Adipocyte (in vitro differentiated cells): Measurements from ENCODE around the gene DISP2.

Experiments
- DNase-seq: peaks from one replicate; pipeline ENCODE4 v3.0.0-alpha.2; 2015; ENCODE audit warnings: low read depth
- H3K27me3 ChIP-seq: replicated peaks from 2 replicates; pipeline ENCODE4 v1.7.0; 2013; ENCODE audit warnings: mild to moderate bottlenecking, low read length, moderate library complexity; ENCODE audit not compliant: control insufficient read depth, insufficient read depth
- H3K36me3 ChIP-seq: 2 replicates; pipeline ENCODE4 v1.7.0; 2013; ENCODE audit warnings: low read length, mild to moderate bottlenecking, moderate library complexity; ENCODE audit not compliant: control insufficient read depth, insufficient read depth, severe bottlenecking
- H3K4me1 ChIP-seq: 2 replicates; pipeline ENCODE4 v1.7.0; 2013; ENCODE audit warnings: mild to moderate bottlenecking, low read length, moderate library complexity; ENCODE audit not compliant: control insufficient read depth, insufficient read depth
- H3K4me3 ChIP-seq: 2 replicates; pipeline ENCODE4 v1.7.0; 2013; ENCODE audit warnings: mild to moderate bottlenecking, low read length, moderate library complexity
- H3K9ac ChIP-seq: 2 replicates; pipeline ENCODE4 v1.7.0; 2013; ENCODE audit warnings: mild to moderate bottlenecking, low read length, moderate library complexity
- H3K9me3 ChIP-seq: 2 replicates; pipeline ENCODE4 v1.7.0; 2013; ENCODE audit warnings: mild to moderate bottlenecking, low read length, moderate library complexity; ENCODE audit not compliant: control insufficient read depth

The DISP2 gene

GRCh38 chr15:40328751-40329150 lies 29.3 kb upstream of the DISP2 start:
- Histone ChIP-seq H3K36me3 (peaks cover 5% of the 10 kb centered on the region), H3K4me1 (peaks cover 54% of the 10 kb centered on the region), H3K4me3 (no peak overlapping the region), H3K9ac (peak overlapping the region; percentile 35), H3K9me3 (no peaks in the 10 kb centered on the region), H3K27me3 (no peaks in the 10 kb centered on the region)
- DNase-seq: no peak

- peaks cover 63% of the 10 kb centered on the region for H3K4me1 ChIP-seq
- no peaks in the 10 kb centered on the region for H3K9me3 ChIP-seq
Measured at GRCh38 chr15:40329804-40330203, 28.2 kb upstream of the DISP2 start.

DNA sequence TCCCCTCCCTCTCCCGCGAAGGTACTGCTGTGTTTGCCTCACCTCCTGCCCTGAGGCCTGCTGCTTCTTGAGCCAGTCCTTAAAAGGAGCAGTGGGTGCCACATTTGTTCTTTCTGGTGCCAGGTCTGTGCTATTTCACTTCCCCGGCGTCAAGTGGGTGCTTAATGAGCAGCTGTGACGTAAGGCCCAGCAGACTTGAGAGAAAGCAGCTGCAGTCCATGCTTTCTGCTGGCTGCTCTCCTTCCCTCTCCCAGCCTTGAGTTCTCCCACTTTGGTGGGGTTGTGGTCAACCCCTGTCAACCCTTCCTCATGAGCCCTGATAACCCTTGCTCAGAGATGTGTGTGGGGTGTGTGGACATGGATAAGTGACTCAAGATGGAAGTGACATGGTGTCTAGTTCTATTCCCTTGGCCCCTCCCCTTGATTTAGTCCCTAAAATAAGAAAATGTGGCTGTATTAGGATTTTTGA lies 27.6 kb upstream of the DISP2 start:
- Histone ChIP-seq H3K4me1 (peaks cover 62% of the 10 kb centered on the region), H3K9ac (no peak overlapping the region), H3K4me3 (no peak overlapping the region), H3K27me3 (no peaks in the 10 kb centered on the region), H3K36me3 (peaks cover 5% of the 10 kb centered on the region), H3K9me3 (no peaks in the 10 kb centered on the region)
- no peak for DNase-seq

More at GRCh38 chr15:40329804-40330203, 28.2 kb upstream of the DISP2 start:
- Histone ChIP-seq H3K9ac (no peak overlapping the region), H3K27me3 (no peaks in the 10 kb centered on the region), H3K36me3 (peaks cover 5% of the 10 kb centered on the region), H3K4me3 (peak overlapping the region; percentile 14)
- DNase-seq: no peak

DNA sequence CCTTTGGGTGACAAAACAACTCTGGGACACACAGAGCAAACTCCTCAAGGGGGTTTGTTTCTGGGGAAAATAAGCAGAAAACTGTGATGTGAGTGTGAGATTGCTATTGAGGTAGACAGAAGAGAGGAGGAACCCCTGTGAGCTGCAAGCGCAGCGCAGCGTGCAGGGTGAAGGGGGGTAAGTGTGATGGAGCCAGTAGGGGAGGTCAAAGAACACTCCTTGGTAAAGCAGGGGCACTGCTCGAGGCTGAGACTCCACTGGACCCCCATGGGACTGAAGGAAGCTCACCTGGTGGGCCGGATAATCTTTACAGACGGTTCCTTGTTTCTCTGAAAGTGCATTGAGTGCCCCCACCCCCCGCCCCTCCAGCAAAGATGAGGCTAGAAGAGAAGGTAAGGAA lies 27.0 kb upstream of the DISP2 start:
- Histone ChIP-seq H3K27me3 (no peaks in the 10 kb centered on the region), H3K36me3 (peaks cover 5% of the 10 kb centered on the region), H3K9ac (no peak overlapping the region), H3K9me3 (no peaks in the 10 kb centered on the region), H3K4me3 (no peak overlapping the region), H3K4me1 (peaks cover 62% of the 10 kb centered on the region)
- no peak for DNase-seq

- no peak for DNase-seq
- Histone ChIP-seq H3K9ac (no peak overlapping the region), H3K36me3 (peaks cover 4% of the 10 kb centered on the region), H3K4me3 (no peak overlapping the region), H3K4me1 (peaks cover 65% of the 10 kb centered on the region), H3K27me3 (no peaks in the 10 kb centered on the region), H3K9me3 (no peaks in the 10 kb centered on the region)
Measured at GRCh38 chr15:40331637-40332036, 26.4 kb upstream of the DISP2 start.

DNA sequence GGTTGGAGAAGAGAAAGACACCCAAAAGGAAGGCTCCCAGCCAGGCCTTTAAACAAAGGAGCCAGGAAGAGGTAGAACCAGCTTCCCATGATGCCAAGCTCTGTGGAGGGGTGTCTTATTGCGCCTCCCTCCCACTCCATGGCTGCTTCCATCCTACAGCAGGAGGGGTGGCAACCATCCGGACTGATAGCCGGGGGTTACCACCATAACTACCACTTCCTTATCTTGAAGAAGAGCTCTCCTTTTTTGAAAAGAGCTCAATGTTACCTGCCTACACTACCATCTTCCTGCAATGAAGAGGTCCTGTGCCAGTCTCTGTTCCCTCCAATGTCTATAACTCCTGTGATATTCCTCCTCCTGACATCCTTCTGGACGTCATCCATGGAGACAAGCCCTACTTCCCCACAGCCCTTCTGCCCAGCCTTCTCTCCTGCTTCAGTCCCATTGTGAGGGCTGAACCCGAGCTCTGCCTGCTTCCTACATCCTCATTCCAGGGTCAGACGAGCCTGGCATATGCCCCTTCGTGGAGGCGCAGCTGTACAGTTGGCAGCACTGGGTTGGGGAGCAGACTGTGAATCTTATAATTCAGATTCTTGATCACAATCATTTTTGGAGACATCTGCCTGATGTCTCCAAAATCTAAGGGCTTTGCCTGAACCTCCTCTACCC lies 25.8 kb upstream of the DISP2 start:
- H3K4me1 ChIP-seq: peaks cover 63% of the 10 kb centered on the region
- no peaks in the 10 kb centered on the region for H3K27me3 ChIP-seq
- no peak overlapping the region for H3K4me3 ChIP-seq
- H3K36me3 ChIP-seq: no peaks in the 10 kb centered on the region
- H3K9me3 ChIP-seq: no peaks in the 10 kb centered on the region
- no peak for DNase-seq
- H3K9ac ChIP-seq: no peak overlapping the region

DNA sequence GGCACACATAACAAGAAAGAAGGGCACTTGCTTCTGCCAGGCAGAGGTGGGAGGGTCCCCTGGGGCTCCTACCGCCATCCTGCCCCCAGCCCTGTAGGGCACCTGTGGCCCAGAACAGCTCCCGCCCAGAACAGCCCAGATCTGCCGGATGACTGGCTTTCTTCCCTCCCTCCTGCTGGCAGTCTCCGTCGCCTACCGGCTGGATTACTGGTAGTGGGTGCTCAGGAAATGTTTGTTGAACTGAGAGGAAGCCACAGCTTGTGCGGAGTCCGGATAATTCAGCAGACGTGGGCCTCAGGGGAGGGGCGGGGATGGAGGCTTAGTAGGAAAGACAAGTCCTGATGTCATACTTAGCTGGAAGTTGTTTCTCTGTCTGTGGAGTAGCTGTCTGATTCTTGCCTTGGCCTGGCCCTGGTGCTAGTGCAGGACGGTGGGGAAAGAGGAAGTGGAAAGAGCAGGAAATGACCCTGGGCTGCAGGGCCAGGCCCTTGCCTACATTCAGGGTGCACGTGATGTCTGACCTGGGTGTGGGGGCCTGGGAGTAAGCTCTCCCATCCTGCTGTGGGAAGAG lies 24.0 kb upstream of the DISP2 start:
- H3K4me1 ChIP-seq: peaks cover 59% of the 10 kb centered on the region
- H3K36me3 ChIP-seq: no peaks in the 10 kb centered on the region
- H3K4me3 ChIP-seq: no peak overlapping the region
- H3K9ac ChIP-seq: peak overlapping the region; percentile 27
- no peaks in the 10 kb centered on the region for H3K27me3 ChIP-seq
- peak; percentile 60 for DNase-seq
- H3K9me3 ChIP-seq: no peaks in the 10 kb centered on the region

DNA sequence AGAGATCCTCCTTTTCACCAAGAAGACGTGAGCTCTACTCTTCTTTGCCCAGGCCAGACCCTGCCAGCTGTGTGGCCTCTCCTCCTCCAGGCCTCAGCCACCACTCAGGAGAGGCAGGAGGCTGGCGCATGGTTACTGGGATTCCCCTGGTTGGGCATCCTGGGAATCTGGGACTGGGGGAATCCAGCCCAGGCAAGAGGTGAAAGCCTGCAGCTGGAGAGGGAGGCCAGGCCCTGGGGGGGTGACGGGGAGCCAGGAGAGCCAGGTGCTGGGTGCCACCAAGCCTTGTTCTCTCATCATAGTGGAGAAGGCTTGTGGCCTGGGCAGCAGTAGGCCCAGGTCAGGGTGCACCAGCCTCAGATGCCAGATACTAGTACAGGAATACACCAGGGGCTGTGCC lies 23.5 kb upstream of the DISP2 start:
- H3K27me3 ChIP-seq: no peaks in the 10 kb centered on the region
- H3K4me1 ChIP-seq: peaks cover 59% of the 10 kb centered on the region
- H3K4me3 ChIP-seq: no peak overlapping the region
- no peak for DNase-seq
- H3K9me3 ChIP-seq: no peaks in the 10 kb centered on the region
- no peaks in the 10 kb centered on the region for H3K36me3 ChIP-seq
- no peak overlapping the region for H3K9ac ChIP-seq

DNA sequence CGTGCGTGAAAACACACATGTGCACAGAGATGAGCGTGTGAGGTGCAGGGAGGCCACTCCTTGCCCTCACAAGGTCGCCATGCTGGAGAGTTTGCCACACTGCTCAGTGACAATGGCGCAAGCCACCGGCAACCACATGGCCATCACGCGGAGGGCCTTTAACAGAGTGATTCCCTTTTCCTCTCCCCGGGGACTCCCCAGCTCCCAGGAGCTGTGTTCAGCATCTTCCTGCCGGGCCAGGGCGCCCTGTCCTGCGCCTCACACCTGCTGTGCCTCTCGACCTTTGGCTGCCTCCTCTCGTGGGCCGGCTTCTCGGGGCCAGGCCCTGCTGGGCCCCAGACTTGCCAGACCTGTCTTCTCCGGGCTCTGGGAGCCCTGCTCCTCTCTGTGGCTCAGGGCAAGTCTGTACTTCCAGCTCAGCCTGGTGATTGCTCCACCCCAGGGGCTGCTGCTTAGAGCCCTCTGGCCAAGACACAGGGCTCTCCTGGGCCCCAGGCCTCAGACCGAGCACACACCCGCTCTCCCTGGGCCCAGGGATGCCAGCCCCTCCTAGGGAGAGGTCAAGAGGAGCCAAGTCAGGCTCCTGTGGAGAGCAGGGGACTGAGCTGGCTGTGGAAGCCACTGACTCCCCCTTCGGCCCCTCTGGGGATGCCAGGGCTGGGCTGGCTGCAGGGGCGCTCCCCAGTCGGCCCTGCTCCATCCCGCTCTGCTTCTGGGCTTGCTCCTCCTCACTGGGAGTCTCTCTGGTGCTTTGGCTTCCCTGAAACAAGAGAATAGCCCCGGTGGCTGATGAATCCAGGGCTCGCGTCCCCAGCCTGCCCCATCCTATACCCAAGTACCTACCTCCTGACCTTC lies 22.9 kb upstream of the DISP2 start:
- Histone ChIP-seq H3K4me1 (peaks cover 59% of the 10 kb centered on the region), H3K9ac (peak overlapping the region; percentile 27), H3K27me3 (no peaks in the 10 kb centered on the region), H3K4me3 (no peak overlapping the region), H3K36me3 (no peaks in the 10 kb centered on the region), H3K9me3 (no peaks in the 10 kb centered on the region)
- DNase-seq: no peak

DNA sequence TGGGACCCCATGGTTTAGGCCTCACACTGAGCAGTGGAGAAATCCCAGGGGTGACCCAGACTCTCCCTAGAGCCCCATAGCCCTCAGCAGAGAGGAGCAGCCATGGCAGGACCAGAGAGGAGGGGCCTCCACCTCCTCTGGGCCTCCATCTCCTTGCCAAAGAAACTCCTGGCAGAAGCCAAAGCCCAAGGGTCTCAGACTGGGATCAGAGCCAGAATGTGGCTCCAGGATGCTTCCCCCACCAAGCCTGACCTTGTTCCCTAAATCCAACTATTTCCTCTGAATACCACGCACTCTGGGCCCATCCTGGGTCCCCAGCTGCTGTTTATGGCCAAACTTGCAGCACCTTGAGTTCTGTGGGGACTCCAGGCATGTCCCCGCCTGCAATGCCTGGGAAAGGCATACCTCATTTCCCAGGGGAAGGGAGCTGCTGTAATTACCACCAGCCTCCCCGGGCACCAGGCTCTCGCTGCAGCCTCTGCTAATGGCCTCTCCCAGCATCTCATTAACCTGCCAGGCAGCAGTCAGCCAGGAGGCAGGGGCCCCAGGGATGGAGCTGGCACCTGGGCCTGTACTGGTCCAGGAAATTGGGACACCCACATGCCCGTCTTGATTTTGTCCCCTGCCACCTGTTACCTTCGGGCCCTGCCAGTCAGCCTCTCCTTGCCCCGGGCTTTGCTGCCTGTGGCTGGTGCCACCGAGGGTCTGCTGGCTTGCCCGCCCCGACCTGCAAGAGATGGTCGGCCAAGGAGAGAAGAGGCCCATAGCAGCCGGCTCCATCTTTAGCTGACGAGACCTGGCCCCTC lies 21.9 kb upstream of the DISP2 start:
- peaks cover 63% of the 10 kb centered on the region for H3K4me1 ChIP-seq

DNA sequence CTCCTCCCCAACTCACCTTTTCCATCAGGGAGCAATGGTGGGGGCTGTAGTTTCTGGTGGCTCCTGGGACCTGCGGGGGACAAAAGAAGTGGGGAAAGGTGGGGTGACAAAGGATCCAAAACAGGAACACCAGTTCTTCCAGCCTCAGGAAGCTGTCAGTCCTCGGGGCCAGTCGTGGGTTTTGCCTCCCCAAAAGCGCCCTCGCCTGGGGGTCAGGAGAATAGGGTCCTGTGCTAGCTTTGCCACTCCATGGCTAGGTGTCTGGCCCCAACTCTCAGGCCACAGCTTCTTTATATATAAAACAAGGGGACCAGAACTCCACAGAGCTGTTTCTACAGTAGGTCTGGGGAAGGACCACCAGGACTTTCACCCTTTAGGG lies 21.3 kb upstream of the DISP2 start:
- Histone ChIP-seq H3K9ac (peak overlapping the region; percentile 20), H3K9me3 (no peaks in the 10 kb centered on the region), H3K36me3 (no peaks in the 10 kb centered on the region), H3K4me1 (peaks cover 66% of the 10 kb centered on the region), H3K4me3 (no peak overlapping the region), H3K27me3 (no peaks in the 10 kb centered on the region)
- DNase-seq: no peak

More for the DNA sequence above, 21.9 kb upstream of the DISP2 start:
- no peak for DNase-seq
- Histone ChIP-seq H3K9ac (peak overlapping the region; percentile 27), H3K36me3 (no peaks in the 10 kb centered on the region), H3K27me3 (no peaks in the 10 kb centered on the region), H3K4me3 (no peak overlapping the region), H3K9me3 (no peaks in the 10 kb centered on the region)
